GM21619 (cell line): ENCODE results near the gene FREM1.

Experiments
- ATAC-seq: cut with Tn5 transposase; IDR thresholded peaks from one replicate; pipeline ENCODE4 v1.9.1; 2021; ENCODE audit not compliant: unreplicated experiment

Gene FREM1

DNA sequence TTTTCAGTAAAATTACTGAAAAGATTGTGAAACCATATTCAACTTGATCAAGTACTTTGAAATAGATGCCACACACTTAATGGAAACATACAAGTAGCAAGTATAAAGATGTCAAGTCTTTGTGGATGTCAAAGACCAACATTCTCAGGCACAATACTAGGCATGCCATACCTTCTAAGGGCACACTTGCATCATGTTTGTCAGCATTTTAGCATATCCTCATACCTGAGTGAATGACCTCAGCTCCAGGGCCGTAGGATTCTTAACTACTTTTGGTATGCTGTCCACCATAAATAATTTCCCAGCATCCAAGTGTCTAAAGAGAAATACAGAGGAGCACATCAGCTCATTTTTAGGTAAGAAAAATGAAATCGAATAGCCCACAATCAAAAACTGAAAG, 86.4 kb downstream of the FREM1 start:
- no peak for ATAC-seq

DNA sequence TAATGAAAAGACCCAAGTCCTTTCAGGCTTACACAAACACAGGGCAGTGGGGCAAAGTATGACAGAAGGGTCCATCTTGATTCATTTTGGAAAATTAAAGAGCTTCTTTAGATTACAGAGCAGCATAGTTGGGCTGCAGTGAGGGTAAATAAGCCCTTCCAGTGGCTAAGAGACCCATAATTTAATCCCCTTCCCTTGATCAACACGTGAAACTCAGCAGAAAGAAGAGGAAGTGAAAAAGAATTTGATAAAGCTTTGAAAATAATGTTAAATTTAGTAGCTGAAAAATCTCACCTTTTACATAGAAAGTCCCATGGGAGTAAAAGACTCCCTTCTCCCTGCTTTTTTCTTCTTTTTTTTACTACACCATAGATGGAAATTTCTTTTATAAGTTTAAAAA, 87.6 kb downstream of the FREM1 start:
- ATAC-seq: no peak

DNA sequence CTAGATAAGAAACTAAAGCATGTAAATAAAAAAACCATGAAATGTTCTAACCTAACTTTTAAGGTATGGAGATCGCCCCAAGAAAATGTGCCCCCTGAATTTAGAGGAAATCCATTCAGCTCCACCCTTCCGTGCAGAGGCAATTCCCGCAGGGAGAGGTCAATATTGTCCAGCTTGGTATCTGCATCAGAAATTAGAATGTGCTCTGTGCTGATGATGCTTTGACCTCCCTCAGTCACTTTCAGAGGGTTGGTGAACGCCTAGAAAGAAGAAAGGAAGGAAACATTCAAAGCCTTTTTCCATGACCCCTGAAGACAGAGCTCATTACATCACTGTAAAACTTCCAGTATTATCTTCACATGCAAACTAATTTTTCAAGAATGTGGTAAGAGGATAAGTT, 91.0 kb downstream of the FREM1 start:
- no peak for ATAC-seq

DNA sequence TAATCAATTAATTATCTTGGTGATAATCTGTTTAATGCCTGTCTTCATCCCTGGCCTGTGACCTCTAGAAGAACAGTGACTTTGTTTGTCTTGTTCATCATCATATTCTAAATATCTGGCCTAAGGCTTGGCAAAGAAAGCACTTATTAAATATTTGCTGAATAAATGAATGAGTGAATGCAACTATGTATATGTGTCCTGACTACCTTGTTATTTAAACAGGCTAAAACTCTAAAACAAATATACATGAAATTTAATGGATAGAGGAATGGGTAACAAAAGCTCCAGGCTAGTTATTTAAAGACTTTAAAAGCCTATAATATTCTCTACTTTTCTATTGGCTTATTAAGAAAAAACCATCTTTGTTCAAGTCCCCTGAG, 96.0 kb downstream of the FREM1 start:
- no peak for ATAC-seq

DNA sequence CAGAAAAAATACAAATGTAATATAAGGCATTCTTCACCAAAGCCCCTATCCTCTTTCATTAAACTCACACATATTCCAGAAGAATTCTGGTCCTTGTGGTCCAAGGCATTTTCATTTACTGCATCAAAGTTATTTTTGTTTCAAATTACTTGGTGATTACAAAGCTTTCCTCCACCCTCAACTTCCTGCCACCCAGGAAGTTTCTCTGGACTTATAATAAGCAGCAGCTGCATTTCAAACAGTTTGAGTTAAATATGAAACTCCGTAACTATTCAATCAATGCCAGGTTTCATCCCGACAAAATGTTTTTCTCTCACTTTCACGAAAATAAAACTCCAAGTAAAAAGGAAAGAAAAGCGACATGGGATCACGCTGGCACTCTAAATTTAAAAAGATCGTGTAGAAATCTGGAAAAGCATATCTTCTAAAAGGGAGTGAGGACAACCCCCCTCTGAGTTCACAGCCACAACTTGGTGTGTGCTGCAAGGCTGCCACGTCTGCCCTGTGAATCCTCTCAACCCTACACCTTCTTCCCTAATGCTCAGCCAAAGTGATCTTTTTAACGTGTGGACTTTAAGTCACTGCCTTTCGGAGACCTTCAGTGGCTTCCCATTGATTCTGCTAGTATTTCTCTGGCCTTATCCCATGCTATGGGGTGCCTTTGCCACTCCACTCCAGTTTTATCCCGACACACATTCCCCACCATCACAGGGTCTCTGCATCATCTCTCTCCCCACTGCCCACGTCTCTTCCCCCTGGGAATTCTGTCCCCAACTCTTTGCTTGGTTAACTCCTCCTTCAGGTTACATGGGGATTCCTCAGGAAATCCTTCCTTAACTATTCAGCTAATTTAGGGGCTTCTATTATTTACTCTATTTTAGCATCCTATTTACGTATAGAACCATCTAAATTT, 96.6 kb downstream of the FREM1 start:
- ATAC-seq: no peak

DNA sequence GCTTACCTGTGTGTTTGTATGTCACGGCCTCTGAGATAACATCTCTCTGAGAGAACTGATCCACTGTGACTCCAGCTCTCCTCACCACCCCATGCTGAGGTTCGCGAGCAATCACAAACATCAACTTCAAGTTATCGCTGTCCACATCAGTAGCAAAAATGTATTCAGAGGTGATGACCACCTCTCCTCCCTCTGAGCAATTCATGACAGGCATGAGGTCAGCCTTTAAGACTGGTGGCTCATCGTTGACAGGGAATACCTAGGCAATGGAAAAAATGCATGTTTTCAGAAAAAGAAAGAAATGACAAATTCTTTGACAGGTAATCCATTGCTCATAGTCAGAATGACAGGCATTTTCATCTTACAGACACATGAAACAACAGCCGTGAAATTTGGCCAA, 97.4 kb downstream of the FREM1 start:
- ATAC-seq: no peak

DNA sequence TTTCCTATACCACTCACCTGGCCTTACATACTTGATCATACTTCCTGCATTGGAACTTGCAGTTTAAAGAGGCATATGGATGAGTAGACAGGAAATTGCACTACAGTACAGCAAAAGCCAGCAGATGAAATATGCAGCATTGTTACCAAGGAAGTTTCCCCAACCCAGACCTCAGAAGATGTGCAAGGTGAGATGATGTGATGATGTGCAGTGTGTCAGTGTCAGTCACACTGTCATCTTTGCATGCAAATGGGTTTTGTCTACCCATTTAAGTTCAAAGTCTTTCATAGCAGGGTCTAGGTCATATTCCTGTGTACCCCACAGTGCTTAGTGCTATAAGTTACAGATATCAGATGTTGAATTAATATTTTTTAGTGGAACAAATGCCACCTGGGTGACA, 98.4 kb downstream of the FREM1 start:
- no peak for ATAC-seq

DNA sequence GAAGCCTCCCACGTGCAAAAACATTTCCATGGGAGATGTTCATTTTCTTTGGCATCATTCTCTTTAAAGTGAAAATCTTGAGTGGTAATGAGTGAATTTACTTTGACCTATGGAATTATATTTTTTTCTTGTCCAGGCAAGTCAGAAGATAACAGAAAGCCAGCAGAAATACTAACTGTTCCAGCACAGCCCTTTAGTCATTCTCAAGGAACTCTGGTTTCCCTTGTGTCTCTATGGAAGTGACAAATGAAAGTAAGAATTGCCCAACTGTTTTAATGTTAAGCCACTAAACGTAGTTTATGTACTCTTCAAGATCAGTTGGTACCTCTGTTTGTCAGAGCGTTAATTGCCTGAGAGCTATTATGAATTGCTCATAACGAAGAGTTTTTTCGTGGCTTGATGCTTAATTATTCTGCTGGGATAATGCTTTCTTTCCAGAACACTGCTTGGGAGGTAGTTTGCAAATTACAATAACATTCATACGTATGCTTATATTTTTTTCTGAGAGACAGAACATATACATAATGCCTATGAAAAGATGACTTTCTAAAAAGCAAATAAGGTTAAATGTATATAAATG, 103.2 kb downstream of the FREM1 start:
- no peak for ATAC-seq

DNA sequence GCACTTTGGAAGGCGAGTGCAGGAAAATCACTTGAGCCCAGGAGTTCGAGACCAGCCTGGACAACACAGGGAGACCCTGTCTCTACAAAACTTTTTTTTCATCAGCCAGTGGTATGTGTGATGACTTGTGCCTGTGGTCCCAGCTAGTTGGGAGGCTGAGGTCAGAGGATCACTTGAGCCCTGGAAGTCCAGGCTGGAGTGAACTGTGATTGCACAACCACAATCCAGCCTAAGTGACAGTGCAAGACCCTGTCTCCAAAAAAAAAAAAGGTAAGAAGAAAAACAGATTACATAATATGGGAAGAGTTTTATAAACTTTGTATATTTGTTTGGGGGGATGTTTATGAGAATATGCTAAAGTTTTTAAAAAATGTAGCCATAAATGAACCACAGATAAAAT, 111.2 kb downstream of the FREM1 start:
- ATAC-seq: no peak

DNA sequence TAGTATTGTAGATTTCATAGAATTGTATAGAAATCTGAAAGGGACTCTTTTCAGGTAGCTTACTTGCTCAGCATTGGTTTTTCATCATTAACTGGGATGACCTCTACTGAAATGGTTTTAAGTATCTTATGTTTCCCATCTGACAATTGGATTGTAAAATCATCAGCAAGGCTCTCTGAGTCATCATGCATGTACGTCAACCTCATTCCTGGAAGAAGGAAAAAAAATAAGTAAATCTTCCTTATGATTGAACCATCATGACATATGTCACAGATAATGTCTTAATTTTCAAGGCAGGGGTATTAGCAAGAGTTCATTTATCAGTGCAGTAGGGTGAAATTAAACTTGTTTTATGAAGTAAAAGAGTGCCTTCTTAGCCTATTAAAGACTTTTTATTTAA, 112.8 kb downstream of the FREM1 start:
- ATAC-seq: no peak

DNA sequence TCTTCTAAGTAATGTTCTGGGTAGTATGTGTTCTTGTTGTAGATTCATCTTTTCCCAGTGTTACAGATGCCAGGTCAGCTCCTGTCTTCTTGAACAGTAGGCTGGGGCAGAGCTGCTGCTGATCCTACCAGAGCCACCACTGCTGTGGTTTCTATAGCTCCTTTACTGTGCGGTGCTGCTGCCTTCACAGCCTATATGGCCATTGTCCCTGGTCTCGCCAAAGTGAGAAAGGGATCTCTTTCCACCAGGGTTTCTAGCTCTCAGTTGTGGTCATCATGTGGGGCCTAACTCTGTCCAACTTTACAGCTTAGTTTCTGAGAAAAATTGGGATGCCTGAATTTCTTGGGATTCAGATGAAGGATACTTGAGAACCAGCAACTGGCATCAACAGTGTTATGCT, 116.8 kb downstream of the FREM1 start:
- no peak for ATAC-seq

DNA sequence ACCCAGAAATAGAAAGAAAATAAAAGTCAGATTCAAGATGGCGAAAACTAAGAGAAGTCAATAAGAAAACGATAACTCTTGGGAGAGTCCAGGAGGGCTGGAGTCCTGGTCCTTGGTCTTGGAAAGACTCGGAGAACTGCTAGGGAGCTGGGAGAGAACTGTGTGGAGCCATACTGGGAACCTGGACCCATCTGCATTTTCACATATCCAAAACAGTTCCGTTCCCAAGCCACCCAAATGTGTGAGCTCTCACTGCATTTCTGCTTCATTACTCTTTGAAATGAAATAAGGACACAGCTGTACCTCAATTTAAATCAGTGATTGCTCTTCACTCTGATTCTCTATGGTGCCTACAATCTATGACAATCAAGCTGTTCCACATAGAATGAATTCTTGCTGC, 119.6 kb downstream of the FREM1 start:
- no peak for ATAC-seq

DNA sequence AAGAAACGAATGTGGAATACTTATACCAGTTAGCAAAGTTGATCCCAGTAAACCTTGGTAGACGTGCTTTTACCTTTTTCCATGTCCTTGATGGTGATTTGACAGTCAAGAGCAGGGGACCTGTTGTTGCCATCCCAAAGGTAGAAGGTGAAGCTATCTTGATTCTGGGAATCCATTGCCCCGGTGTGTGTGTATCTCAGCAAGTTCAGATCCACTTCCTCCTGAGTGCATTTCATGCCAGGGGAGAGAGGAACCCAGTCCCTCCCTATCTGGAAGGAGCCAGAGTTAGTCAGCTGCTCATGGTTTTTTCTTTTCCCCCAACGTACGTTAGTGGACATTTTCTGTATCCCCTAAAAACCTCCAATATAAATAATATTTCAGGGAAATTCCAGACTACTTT, 121.4 kb downstream of the FREM1 start:
- ATAC-seq: no peak

DNA sequence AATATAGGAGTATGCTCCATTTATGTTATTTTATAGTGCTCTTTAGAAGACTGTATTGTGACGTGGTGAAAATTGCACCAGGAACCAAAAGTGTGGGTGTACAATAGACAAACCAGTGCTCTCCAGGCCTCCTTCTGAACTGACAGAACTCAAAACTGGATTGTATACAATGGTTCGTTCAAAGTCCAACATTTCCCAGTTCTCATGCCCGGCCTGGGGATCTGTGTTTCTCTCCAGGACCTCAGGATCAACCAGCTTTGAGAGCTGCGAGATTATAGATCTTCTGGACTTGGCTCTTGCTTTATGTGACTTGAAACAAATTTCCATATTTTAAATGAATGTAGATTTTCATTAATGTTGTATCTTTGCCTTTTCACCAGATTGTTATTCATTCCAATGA, 126.9 kb downstream of the FREM1 start:
- ATAC-seq: no peak

DNA sequence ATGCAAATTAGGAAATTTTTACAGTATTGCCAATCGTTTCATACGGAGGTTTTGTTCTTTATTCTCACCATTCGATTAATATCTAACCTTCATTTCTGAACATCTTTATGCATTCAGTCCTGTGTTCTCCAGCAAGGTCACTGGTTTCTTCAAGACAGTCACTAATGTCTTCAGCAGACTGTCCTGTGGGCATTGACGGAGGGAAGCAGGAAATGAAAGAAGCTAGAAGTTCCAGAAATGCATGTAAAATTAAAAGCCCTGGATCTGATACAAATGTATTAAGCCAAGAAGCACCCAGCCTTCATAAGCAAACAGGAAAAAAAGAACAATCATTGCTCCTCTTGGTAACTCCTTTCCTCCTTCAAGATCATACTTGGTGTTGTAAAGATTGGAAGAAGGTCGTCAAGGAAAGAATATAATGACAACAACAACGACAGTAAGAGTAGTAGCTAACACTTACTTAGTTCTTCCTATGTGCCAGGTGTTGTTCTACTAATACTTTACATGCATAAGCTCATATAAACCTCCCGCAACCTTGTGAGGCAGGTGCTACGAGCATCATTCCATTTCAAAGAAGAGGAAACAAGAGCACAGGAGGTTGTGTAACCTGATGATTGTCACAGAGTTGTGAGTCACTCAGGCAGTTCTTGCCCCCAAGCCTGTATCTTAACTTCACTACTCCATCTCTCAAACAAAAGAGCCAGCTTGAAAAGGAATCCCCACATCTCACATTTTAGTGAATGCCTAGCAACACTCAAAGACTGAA, 127.8 kb downstream of the FREM1 start:
- no peak for ATAC-seq

DNA sequence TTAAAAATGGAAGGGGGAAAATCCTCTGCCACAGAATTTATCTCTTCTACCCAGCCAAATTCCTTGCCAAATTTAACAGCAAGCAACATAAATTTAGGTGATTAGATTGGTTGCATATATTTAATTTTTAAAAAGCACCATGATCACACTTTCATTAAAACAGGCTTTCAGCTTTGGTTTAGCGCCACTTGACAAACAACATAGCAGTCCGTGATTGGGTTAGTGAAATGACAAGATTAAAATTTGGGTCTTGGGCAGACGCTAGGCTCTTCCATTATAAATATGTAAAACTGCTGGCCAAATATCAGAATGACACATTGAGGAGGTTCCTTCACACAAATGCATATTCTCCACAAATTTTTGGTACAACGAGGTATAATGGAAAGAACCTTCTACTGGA, 129.5 kb downstream of the FREM1 start:
- no peak for ATAC-seq

DNA sequence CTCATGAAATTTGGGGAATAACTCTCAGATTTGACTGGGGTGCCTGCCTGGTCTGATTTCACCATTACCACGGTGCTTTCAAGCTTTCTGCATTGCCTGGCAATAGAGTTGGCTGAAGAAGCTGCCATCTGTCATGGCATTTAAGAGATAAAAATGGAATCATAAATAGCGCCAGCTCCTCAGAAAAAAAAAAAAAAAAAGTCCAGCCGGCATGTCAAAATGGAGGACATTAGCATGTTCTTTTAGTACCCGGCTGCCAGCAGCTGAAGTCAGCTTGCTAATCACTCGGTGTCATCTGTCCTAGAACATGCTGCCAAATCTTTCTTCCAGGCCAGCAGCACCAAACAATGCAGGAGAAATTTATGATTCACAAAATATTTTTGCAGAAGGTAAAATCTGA, 130.0 kb downstream of the FREM1 start:
- ATAC-seq: no peak

DNA sequence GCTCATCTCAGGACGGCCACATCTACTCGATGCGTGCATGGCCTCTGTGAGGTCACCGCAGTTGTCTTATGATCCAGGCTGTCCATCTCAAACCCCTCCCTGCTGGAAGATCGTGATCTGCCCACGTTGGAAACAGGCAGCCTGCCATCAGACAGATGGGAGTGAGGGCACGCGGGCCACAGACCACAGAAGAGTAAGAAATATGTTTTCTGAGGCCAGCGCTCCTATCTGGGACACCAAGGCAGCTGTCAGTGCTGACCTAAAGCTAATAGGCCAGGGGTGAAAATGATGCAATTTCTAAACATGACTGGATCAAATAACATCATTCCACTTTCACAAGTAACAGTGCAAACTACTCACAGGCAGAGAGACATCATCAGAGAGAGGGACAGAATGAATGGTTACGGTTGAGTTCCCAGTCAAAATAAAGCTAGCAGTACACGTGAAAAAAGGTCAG, 130.6 kb downstream of the FREM1 start:
- no peak for ATAC-seq

DNA sequence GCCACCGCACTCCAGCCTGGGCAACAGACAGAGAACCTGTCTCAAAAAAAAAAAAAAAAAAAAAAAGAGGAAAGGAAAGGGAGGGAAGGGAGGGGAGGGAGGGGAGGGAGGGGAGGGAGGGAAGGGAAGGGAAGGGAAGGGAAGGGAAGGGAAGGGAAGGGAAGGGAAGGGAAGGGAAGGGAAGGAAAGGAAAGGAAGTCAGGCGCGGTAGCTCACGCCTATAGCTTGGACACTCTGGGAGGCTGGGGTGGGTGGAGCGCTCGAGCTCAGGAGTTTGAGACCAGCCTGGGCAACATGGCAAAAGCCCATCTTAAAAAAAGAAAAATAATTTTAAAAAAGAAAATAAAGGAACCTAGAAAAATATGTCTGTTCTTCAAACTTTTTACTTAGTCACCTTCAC, 131.7 kb downstream of the FREM1 start:
- no peak for ATAC-seq

DNA sequence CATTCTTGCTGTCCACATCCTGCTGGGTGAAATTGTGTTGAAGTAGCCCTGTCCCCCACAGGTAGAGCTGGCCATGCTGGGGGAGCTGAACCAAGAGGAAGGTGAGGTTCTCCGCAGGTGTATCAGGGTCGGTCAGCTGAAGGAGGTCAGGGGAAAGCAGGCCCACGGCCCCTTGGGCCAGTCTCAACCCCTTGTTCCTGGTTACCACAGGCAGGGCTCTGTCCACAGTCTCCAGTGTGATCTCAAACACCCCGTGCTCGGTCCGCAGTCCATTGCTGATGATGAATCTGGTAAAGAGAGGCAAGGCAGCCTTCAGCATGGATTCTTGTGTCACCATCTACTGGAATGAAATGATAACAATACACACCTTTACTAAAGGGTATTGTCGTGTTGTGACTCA, 134.3 kb downstream of the FREM1 start:
- ATAC-seq: no peak

DNA sequence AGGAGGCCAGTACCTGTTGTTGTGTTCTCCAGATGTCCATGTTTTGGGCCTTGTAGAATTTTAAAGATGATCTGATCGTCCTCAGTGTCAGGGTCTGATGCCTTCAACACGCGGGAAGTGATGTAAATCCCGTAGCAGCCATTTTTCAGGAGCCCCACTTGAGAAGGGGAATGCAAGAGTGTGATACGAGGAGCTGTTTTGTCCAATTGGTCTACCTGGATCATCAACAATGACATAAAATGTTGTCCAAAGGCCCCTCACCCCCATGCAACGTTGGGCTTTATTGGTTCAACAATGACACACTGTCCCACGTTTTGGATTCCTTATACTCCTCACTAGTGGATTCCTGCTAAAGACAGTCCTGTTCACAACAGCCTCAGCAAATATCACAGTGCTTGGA, 139.6 kb downstream of the FREM1 start:
- ATAC-seq: no peak

DNA sequence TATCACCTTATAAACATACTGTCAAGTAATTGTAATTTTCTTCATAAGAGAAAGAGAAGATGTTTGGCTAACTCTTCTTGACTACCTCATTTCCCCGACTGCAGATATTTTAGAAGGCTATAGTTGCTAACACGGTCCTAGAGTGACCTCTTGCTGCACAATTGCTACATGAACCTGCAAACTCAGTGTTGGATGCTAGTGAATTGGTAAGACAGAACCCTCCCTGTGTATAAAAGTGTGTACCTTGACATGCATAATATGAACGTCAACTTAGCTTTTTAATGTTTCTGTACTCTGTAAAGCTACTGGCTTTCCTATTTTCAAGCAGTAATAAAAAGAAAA, 141.0 kb downstream of the FREM1 start:
- ATAC-seq: peak; percentile 57
